NB4 (cell line): ENCODE results near the gene IP6K2.

Experiments used
- CTCF ChIP-seq: IDR thresholded peaks from one replicate; pipeline ENCODE4 v1.5.1; 2012; ENCODE audit warnings: low read depth, low read length
- MAX ChIP-seq: IDR thresholded peaks from 2 replicates; pipeline ENCODE4 v1.6.1; 2011; ENCODE audit warnings: low read depth, low read length
- MYC ChIP-seq: IDR thresholded peaks from 2 replicates; pipeline ENCODE4 v1.6.1; 2011; ENCODE audit warnings: low read depth, low read length

GRCh38 chr3:48696156-48696555, 20.9 kb downstream of the IP6K2 start:
- no peak for TF ChIP-seq MAX
- no peak for TF ChIP-seq MYC
- TF ChIP-seq CTCF = no peak
